Endothelial cell of umbilical vein (primary cell): ENCODE data around the gene NFIL3. TPM values are rescaled to one million over a fixed set of nuclear protein-coding genes. Genes with fewer than 3 reads are reported as not detected.

Experiments
- BruUV-seq: library from RNA; stranded (reverse); fragments of 400-500 nt; replicated peaks from 2 replicates; lab custom pipeline; 2021; lab: Mats Ljungman, UMichigan
- CTCF ChIA-PET: fragments of 300-600, 350-600 bp; sonication (Branson Sonifier 250); formaldehyde crosslinking; loops from one replicate; lab custom pipeline; 2021; ENCODE audit warnings: antibody characterized with exemption, inconsistent platforms; lab: Charles Lee
- POLR2A ChIA-PET: fragments of 300-600, 350-600 bp; sonication (Branson Sonifier 250); formaldehyde crosslinking; loops from one replicate; lab custom pipeline; 2021; ENCODE audit warnings: antibody characterized with exemption, inconsistent platforms; lab: Charles Lee
- DNase-seq: peaks from one replicate; pipeline ENCODE4 v3.0.0-alpha.2; 2011; ENCODE audit warnings: low read depth, low spot score
- FAIRE-seq: peaks from 2 replicates; lab custom pipeline; 2011; peaks lifted over from hg19 to GRCh38; lab: Jason Lieb, UNC
- H2AFZ ChIP-seq: 2 replicates; pipeline ENCODE4 v1.6.0; 2012; ENCODE audit warnings: low read depth, low read length, control low read depth, inconsistent platforms
- H3K27ac ChIP-seq: 2 replicates; pipeline ENCODE4 v1.5.1; 2011; ENCODE audit warnings: low read depth, mild to moderate bottlenecking, control low read depth, low read length, moderate library complexity; ENCODE audit not compliant: insufficient read depth
- H3K27me3 ChIP-seq, 2 experiments: 2 replicates each; pipeline versions ENCODE4 v1.6.0 to v1.6.1; 2011; ENCODE audit warnings: low read length in 2 of 2, mixed read lengths in 1 of 2; ENCODE audit not compliant: control insufficient read depth in 2 of 2, insufficient read depth in 2 of 2
- H3K36me3 ChIP-seq, 2 experiments: 2 replicates in 1 of 2; 3 replicates in 1 of 2; pipeline ENCODE4 v1.5.1; 2011; ENCODE audit warnings: low read length in 2 of 2, mild to moderate bottlenecking in 1 of 2, moderate library complexity in 1 of 2; ENCODE audit not compliant: control insufficient read depth in 2 of 2, insufficient read depth in 2 of 2; ENCODE audit errors: extremely low read depth in 1 of 2
- H3K4me1 ChIP-seq: 3 replicates; pipeline ENCODE4 v1.5.1; 2011; ENCODE audit warnings: mild to moderate bottlenecking, low read length; ENCODE audit not compliant: control insufficient read depth, insufficient read depth; ENCODE audit errors: extremely low read depth
- H3K4me2 ChIP-seq: 2 replicates; pipeline ENCODE4 v1.6.1; 2011; ENCODE audit warnings: low read length, control low read depth, mixed read lengths; ENCODE audit not compliant: insufficient read depth
- H3K4me3 ChIP-seq, 3 experiments: fragments of 200-600 bp in 1 of 3; sonication (generic), shearing (Covaris generic) in 1 of 3; replicated peaks in 1 of 3; 2 replicates each; pipeline ENCODE4 v1.5.1; 2011 to 2016; ENCODE audit warnings: control low read depth in 3 of 3, low read length in 3 of 3, mild to moderate bottlenecking in 2 of 3, inconsistent platforms in 1 of 3, low read depth in 1 of 3, moderate library complexity in 1 of 3; ENCODE audit not compliant: insufficient read depth in 1 of 3
- H3K79me2 ChIP-seq: 2 replicates; pipeline ENCODE4 v1.6.0; 2012; ENCODE audit warnings: low read length, inconsistent platforms; ENCODE audit not compliant: control insufficient read depth, insufficient read depth
- H3K9ac ChIP-seq: replicated peaks from 2 replicates; pipeline ENCODE3; 2011; ENCODE audit warnings: low read length, control low read depth; ENCODE audit not compliant: insufficient read depth; ENCODE audit errors: extremely low read depth
- H3K9me1 ChIP-seq: replicated peaks from 3 replicates; pipeline ENCODE4 v1.6.0; 2011; ENCODE audit warnings: mild to moderate bottlenecking, low read length; ENCODE audit not compliant: control insufficient read depth, insufficient read depth; ENCODE audit errors: extremely low read depth
- H3K9me3 ChIP-seq: replicated peaks from 2 replicates; pipeline ENCODE4 v1.5.1; 2012; ENCODE audit warnings: low read length, inconsistent platforms; ENCODE audit not compliant: control insufficient read depth, insufficient read depth
- H4K20me1 ChIP-seq: replicated peaks from 2 replicates; pipeline ENCODE3; 2011; ENCODE audit warnings: mild to moderate bottlenecking, low read length; ENCODE audit not compliant: control insufficient read depth, insufficient read depth; ENCODE audit errors: extremely low read depth
- EZH2 ChIP-seq: IDR thresholded peaks from 2 replicates; pipeline ENCODE4 v1.6.1; 2012; ENCODE audit warnings: borderline replicate concordance, low read depth, mild to moderate bottlenecking, moderate library complexity, low read length, inconsistent platforms; ENCODE audit not compliant: severe bottlenecking
- FOS ChIP-seq: IDR thresholded peaks from 2 replicates; pipeline ENCODE4 v1.6.1; 2011; ENCODE audit warnings: mild to moderate bottlenecking, low read length, moderate library complexity, borderline replicate concordance; ENCODE audit not compliant: insufficient read depth
- GATA2 ChIP-seq: IDR thresholded peaks from 2 replicates; pipeline ENCODE4 v1.7.0; 2011; ENCODE audit warnings: low read depth, mild to moderate bottlenecking, moderate library complexity, mixed read lengths, low read length; ENCODE audit not compliant: insufficient read length, insufficient read depth
- JUN ChIP-seq: IDR thresholded peaks from 2 replicates; pipeline ENCODE4 v1.6.1; 2011; ENCODE audit warnings: borderline replicate concordance, low read depth; ENCODE audit not compliant: insufficient read length, insufficient read depth
- MYC ChIP-seq: IDR thresholded peaks from one replicate; pipeline ENCODE4 v1.6.1; 2011; ENCODE audit warnings: mild to moderate bottlenecking, low read depth, low read length
- POLR2A ChIP-seq: IDR thresholded peaks from 2 replicates; pipeline ENCODE4 v1.6.1; 2012; ENCODE audit warnings: low read depth, mild to moderate bottlenecking, control low read depth, low read length
- POLR2AphosphoS5 ChIP-seq: IDR thresholded peaks from 2 replicates; pipeline ENCODE4 v1.6.1; 2012; ENCODE audit warnings: low read depth, mild to moderate bottlenecking, control low read depth, low read length, moderate library complexity; ENCODE audit not compliant: insufficient read depth
- dilution Hi-C: fragments of 300-500 bp; cut with MboI; formaldehyde crosslinking; loops from one replicate; pipeline ENCODE4 v1.15.0; 2019; ENCODE audit warnings: low sequenced_read_pairs; ENCODE audit not compliant: extremely low pct_ligation_motif_present
- intact Hi-C: fragments of 100-400 bp; cut with micrococcal nuclease; formaldehyde crosslinking; loops from one replicate; pipeline ENCODE4 v1.10.0; 2022
- polyA plus RNA-seq, 4 experiments: library from polyadenylated mRNA; depleted of rRNA in 3 of 4; stranded (reverse) in 3 of 4; unstranded in 1 of 4; fragments of >200 nt; gene quantifications; 2 replicates each; pipeline versions ENCODE4 v1.2.1 to v1.2.3, GENCODE V29; 2011 to 2012; ENCODE audit warnings: missing spikeins in 1 of 4
- total RNA-seq: library from RNA; stranded (reverse); gene quantifications from 2 replicates; pipeline ENCODE4 v1.2.3, GENCODE V29; 2021
- TF ChIP-seq, protein P1 (sequence below), 2 donors: IDR thresholded peaks; 1 replicate in 1 of 2; 2 replicates in 1 of 2; pipeline ENCODE4 v1.5.1; 2011; ENCODE audit warnings: low read length in 2 of 2, mild to moderate bottlenecking in 2 of 2, moderate library complexity in 2 of 2, control low read depth in 1 of 2, inconsistent platforms in 1 of 2, low read depth in 1 of 2; ENCODE audit not compliant: insufficient read depth in 1 of 2; ENCODE audit errors: extremely low read depth in 1 of 2
- TF ChIP-seq, protein P2 (sequence below): IDR thresholded peaks from 2 replicates; pipeline ENCODE4 v1.6.1; 2011; ENCODE audit not compliant: insufficient read depth, insufficient read length

The NFIL3 gene
- total and polyA plus RNA-seq, 2 donors (not counting 3 experiments of a cell fraction or from before 2014, with no cell fraction given) = 2.9 to 10.5 TPM

DNA sequence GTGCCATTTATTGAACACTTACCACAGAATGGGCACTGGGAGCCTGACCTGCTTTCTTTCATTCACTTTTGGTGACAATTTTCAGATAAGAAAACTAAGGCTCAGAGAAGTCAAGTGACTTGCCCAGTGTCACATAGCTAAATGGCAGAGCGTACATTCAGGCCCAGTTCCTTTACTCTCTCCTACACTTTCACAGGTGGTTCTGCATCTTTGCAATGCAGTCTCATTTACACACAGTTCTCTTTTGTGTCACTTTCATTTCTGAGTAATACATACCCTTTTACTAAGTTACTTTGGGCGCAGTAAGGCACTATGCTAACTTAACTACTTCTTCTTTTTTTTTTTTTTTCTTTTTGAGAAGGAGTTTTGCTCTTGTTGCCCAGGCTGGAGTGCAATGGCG, 8.3 kb downstream of the NFIL3 start:
- CTCF ChIA-PET = interaction anchor here (1.2 to 1.8 kb wide), 2 partner anchors 37 to 54 kb away, joined by 4 to 6 read pairs; partner anchors contain the start of gene AUH
- POLR2A ChIA-PET = no interaction called here
- dilution Hi-C loops = no loop called here
- FAIRE-seq (no peak), DNase-seq (no peak)
- Histone ChIP-seq H3K9me1 (no peaks in the 10 kb centered on the region), H2AFZ (no peak overlapping the region), H3K4me3 (no peak overlapping the region), H3K4me2 (no peak overlapping the region), H3K27ac (no peak overlapping the region), H4K20me1 (peaks cover 4% of the 10 kb centered on the region), H3K79me2 (peaks cover 44% of the 10 kb centered on the region), H3K36me3 (no peaks in the 10 kb centered on the region), H3K9me3 (no peaks in the 10 kb centered on the region), H3K27me3 (no peaks in the 10 kb centered on the region), H3K9ac (no peak overlapping the region), H3K4me1 (peaks cover 30% of the 10 kb centered on the region)
- intact Hi-C loops = no loop called here
- TF ChIP-seq, protein P1, sequence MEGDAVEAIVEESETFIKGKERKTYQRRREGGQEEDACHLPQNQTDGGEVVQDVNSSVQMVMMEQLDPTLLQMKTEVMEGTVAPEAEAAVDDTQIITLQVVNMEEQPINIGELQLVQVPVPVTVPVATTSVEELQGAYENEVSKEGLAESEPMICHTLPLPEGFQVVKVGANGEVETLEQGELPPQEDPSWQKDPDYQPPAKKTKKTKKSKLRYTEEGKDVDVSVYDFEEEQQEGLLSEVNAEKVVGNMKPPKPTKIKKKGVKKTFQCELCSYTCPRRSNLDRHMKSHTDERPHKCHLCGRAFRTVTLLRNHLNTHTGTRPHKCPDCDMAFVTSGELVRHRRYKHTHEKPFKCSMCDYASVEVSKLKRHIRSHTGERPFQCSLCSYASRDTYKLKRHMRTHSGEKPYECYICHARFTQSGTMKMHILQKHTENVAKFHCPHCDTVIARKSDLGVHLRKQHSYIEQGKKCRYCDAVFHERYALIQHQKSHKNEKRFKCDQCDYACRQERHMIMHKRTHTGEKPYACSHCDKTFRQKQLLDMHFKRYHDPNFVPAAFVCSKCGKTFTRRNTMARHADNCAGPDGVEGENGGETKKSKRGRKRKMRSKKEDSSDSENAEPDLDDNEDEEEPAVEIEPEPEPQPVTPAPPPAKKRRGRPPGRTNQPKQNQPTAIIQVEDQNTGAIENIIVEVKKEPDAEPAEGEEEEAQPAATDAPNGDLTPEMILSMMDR (IDR thresholded peaks at IDR 0.05; ENCODE audit: extremely low read depth in 1 of 2, insufficient read depth in 1 of 2, low read depth in 1 of 2, low read length in 2 of 2) = no peak
- TF ChIP-seq POLR2AphosphoS5 (no peak), POLR2A (no peak), EZH2 (no peak), FOS (no peak), MYC (no peak), GATA2 (no peak), JUN (no peak)
- TF ChIP-seq, protein P2, sequence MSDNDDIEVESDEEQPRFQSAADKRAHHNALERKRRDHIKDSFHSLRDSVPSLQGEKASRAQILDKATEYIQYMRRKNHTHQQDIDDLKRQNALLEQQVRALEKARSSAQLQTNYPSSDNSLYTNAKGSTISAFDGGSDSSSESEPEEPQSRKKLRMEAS = no peak
- BruUV-seq = no TSS peak
